Stimulated activated CD8-positive, alpha-beta memory T cell treated with anti-CD3 and anti-CD28 coated beads, Interleukin-15, amount 100 ng/mL, for 1 hour (primary cell): Measurements from ENCODE around the gene IQCH.
"Not testable (repeated sequence)": the region's sequence is repeated elsewhere in the genome, so short reads cannot be mapped to it uniquely, and the experiment has no call there.

Experiments used
- DNase-seq: peaks from one replicate; pipeline ENCODE4 v3.0.0-alpha.2; 2020; ENCODE audit warnings: low read depth

IQCH gene

GRCh38 chr15:67448372-67448771 is 193.8 kb downstream of the IQCH start:
- not testable (repeated sequence) for DNase-seq

- DNase-seq, result not testable (repeated sequence)
Measured at GRCh38 chr15:67453703-67454102, 199.1 kb downstream of the IQCH start.

GRCh38 chr15:67456677-67457529 is 202.3 kb downstream of the IQCH start:
- DNase-seq, result peak; percentile 78

GRCh38 chr15:67458331-67459029 is 203.9 kb downstream of the IQCH start:
- no peak for DNase-seq

- DNase-seq, result no peak
Measured at GRCh38 chr15:67460521-67460920, 205.9 kb downstream of the IQCH start.

- no peak for DNase-seq
Measured at GRCh38 chr15:67461735-67462134, 207.1 kb downstream of the IQCH start.

- DNase-seq, result no peak
Measured at GRCh38 chr15:67462875-67463274, 208.3 kb downstream of the IQCH start.

- DNase-seq, result no peak
Measured at GRCh38 chr15:67463488-67463887, 208.9 kb downstream of the IQCH start.

GRCh38 chr15:67465196-67465952 is 210.8 kb downstream of the IQCH start:
- no peak for DNase-seq

- DNase-seq, result no peak
Measured at GRCh38 chr15:67468416-67468815, 213.8 kb downstream of the IQCH start.

GRCh38 chr15:67469680-67470079 is 215.1 kb downstream of the IQCH start:
- DNase-seq, result no peak

- DNase-seq, result no peak
Measured at GRCh38 chr15:67472957-67473356, 218.4 kb downstream of the IQCH start.

- DNase-seq, result no peak
Measured at GRCh38 chr15:67474405-67475110, 220.0 kb downstream of the IQCH start.

- no peak for DNase-seq
Measured at GRCh38 chr15:67479781-67480505, 225.4 kb downstream of the IQCH start.

- no peak for DNase-seq
Measured at GRCh38 chr15:67480741-67481140, 226.2 kb downstream of the IQCH start.

- no peak for DNase-seq
Measured at GRCh38 chr15:67481680-67482079, 227.1 kb downstream of the IQCH start.

- DNase-seq, result no peak
Measured at GRCh38 chr15:67495585-67495984, 241.0 kb downstream of the IQCH start.

GRCh38 chr15:67501177-67501835 is 246.7 kb downstream of the IQCH start:
- DNase-seq, result no peak

GRCh38 chr15:67501836-67502461 is 247.4 kb downstream of the IQCH start:
- no peak for DNase-seq

- no peak for DNase-seq
Measured at GRCh38 chr15:67504056-67504455, 249.5 kb downstream of the IQCH start.
